ENCODE measurements around the gene PHIP.
"Not testable (repeated sequence)": the region's sequence is repeated elsewhere in the genome, so short reads cannot be mapped to it uniquely, and the experiment has no call there.

PHIP gene

GRCh38 chr6:79078075-79078969 lies at the start of gene PHIP:
Gene PHIP, minus strand, starts transcription at chr6:79078254. Its CDS starts 186 bp downstream, at chr6:79078068.
- Mint-ChIP-seq H3K36me3 (peaks cover 4 to 13% of the 10 kb centered on the region in 2 donors), H3K27ac (peak within 1 kb of the TSS; percentile 98), H3K4me1 (peaks cover 4 to 10% of the 10 kb centered on the region in 2 donors), H3K27me3 (peaks cover 0 to 3% of the 10 kb centered on the region in 2 donors), H3K4me3 (peak within 1 kb of the TSS; percentile 91 to 97), H3K9me3 (no peaks in the 10 kb centered on the region)
- DNase-seq (peak; percentile 91), ATAC-seq (replicated peaks) (peak; percentile 79 to 81)

- H3K27me3 Mint-ChIP-seq = peaks cover 9 to 22% of the 10 kb centered on the region in 2 donors
- no peaks in the 10 kb centered on the region for H3K4me1 Mint-ChIP-seq
- ATAC-seq (replicated peaks) (peak in 1 of 2 donors; percentile 48), DNase-seq (no peak)
- no peak overlapping the region for H3K4me3 Mint-ChIP-seq
- H3K27ac Mint-ChIP-seq = no peak overlapping the region
- H3K9me3 Mint-ChIP-seq = peaks cover 5% of the 10 kb centered on the region in 2 donors
- H3K36me3 Mint-ChIP-seq = no peaks in the 10 kb centered on the region
Measured at GRCh38 chr6:79127660-79128059, 49.6 kb upstream of the PHIP start.

- Mint-ChIP-seq H3K27me3 (peaks cover 20 to 26% of the 10 kb centered on the region in 2 donors), H3K27ac (no peak overlapping the region), H3K4me1 (no peaks in the 10 kb centered on the region), H3K36me3 (no peaks in the 10 kb centered on the region), H3K9me3 (peaks cover 2 to 4% of the 10 kb centered on the region in 2 donors), H3K4me3 (no peak overlapping the region)
- ATAC-seq (replicated peaks) (no peak), DNase-seq (no peak)
Measured at GRCh38 chr6:79119217-79119616, 41.2 kb upstream of the PHIP start.

- no peaks in the 10 kb centered on the region for H3K9me3 Mint-ChIP-seq
- peaks cover 20 to 26% of the 10 kb centered on the region in 2 donors for H3K27me3 Mint-ChIP-seq
Measured at GRCh38 chr6:79117752-79118151, 39.7 kb upstream of the PHIP start.

GRCh38 chr6:79115553-79116182 lies 37.6 kb upstream of the PHIP start:
- H3K9me3 Mint-ChIP-seq = no peaks in the 10 kb centered on the region
- no peaks in the 10 kb centered on the region for H3K4me1 Mint-ChIP-seq
- no peak overlapping the region for H3K4me3 Mint-ChIP-seq
- ATAC-seq (replicated peaks) (no peak), DNase-seq (no peak)
- peaks cover 19 to 26% of the 10 kb centered on the region in 2 donors for H3K27me3 Mint-ChIP-seq
- H3K27ac Mint-ChIP-seq = no peak overlapping the region
- H3K36me3 Mint-ChIP-seq = no peaks in the 10 kb centered on the region

More at GRCh38 chr6:79117752-79118151, 39.7 kb upstream of the PHIP start:
- ATAC-seq (replicated peaks) (no peak), DNase-seq (no peak)
- H3K4me3 Mint-ChIP-seq = no peak overlapping the region
- no peak overlapping the region for H3K27ac Mint-ChIP-seq
- no peaks in the 10 kb centered on the region for H3K4me1 Mint-ChIP-seq
- no peaks in the 10 kb centered on the region for H3K36me3 Mint-ChIP-seq

- no peaks in the 10 kb centered on the region for H3K36me3 Mint-ChIP-seq
- ATAC-seq (replicated peaks) = peak in 1 of 2 donors; percentile 50
- no peak overlapping the region for H3K4me3 Mint-ChIP-seq
- no peak for DNase-seq
- peaks cover 0 to 5% of the 10 kb centered on the region in 2 donors for H3K27me3 Mint-ChIP-seq
- no peaks in the 10 kb centered on the region for H3K4me1 Mint-ChIP-seq
- no peaks in the 10 kb centered on the region for H3K9me3 Mint-ChIP-seq
- H3K27ac Mint-ChIP-seq = no peak overlapping the region
Measured at GRCh38 chr6:79111549-79111948, 33.5 kb upstream of the PHIP start.

GRCh38 chr6:79101164-79101563 lies 23.1 kb upstream of the PHIP start:
- Mint-ChIP-seq H3K27me3 (peaks cover 7 to 18% of the 10 kb centered on the region in 2 donors), H3K9me3 (peaks cover 6 to 8% of the 10 kb centered on the region in 2 donors), H3K4me3 (no peak overlapping the region), H3K36me3 (no peaks in the 10 kb centered on the region), H3K4me1 (no peaks in the 10 kb centered on the region), H3K27ac (no peak overlapping the region)
- DNase-seq (no peak), ATAC-seq (replicated peaks) (no peak)

GRCh38 chr6:79100304-79100703 lies 22.2 kb upstream of the PHIP start:
- H3K27ac Mint-ChIP-seq = no peak overlapping the region
- H3K4me1 Mint-ChIP-seq = no peaks in the 10 kb centered on the region
- ATAC-seq (replicated peaks) (no peak), DNase-seq (no peak)
- peaks cover 6 to 8% of the 10 kb centered on the region in 2 donors for H3K9me3 Mint-ChIP-seq
- peaks cover 7 to 18% of the 10 kb centered on the region in 2 donors for H3K27me3 Mint-ChIP-seq
- H3K36me3 Mint-ChIP-seq = no peaks in the 10 kb centered on the region
- no peak overlapping the region for H3K4me3 Mint-ChIP-seq

GRCh38 chr6:79094938-79095337 lies 16.9 kb upstream of the PHIP start:
- Mint-ChIP-seq H3K27me3 (peaks cover 8 to 12% of the 10 kb centered on the region in 2 donors), H3K36me3 (no peaks in the 10 kb centered on the region), H3K4me3 (no peak overlapping the region), H3K27ac (no peak overlapping the region), H3K4me1 (no peaks in the 10 kb centered on the region), H3K9me3 (no peaks in the 10 kb centered on the region)
- DNase-seq = no peak
- peak; percentile 46 to 57 for ATAC-seq (replicated peaks)

- peaks cover 15 to 18% of the 10 kb centered on the region in 2 donors for H3K27me3 Mint-ChIP-seq
- not testable (repeated sequence) for H3K27ac Mint-ChIP-seq; H3K4me3 Mint-ChIP-seq; DNase-seq; H3K36me3 Mint-ChIP-seq; H3K4me1 Mint-ChIP-seq; ATAC-seq (replicated peaks); H3K9me3 Mint-ChIP-seq
Measured at GRCh38 chr6:79091801-79092200, 13.7 kb upstream of the PHIP start.

- ATAC-seq (replicated peaks) = no peak
- Mint-ChIP-seq H3K4me1 (no peaks in the 10 kb centered on the region), H3K9me3 (no peaks in the 10 kb centered on the region), H3K36me3 (no peaks in the 10 kb centered on the region), H3K4me3 (no peak overlapping the region), H3K27me3 (peaks cover 13 to 18% of the 10 kb centered on the region in 2 donors), H3K27ac (no peak overlapping the region)
- DNase-seq = no peak
Measured at GRCh38 chr6:79089552-79090404, 11.7 kb upstream of the PHIP start.

- no peaks in the 10 kb centered on the region for H3K9me3 Mint-ChIP-seq
- no peak for ATAC-seq (replicated peaks)
Measured at GRCh38 chr6:79084693-79085092, 6.6 kb upstream of the PHIP start.

GRCh38 chr6:79082304-79082703 lies 4.2 kb upstream of the PHIP start:
- Mint-ChIP-seq H3K9me3 (no peaks in the 10 kb centered on the region), H3K27ac (no peak overlapping the region), H3K27me3 (peaks cover 5 to 7% of the 10 kb centered on the region in 2 donors), H3K4me1 (peaks cover 2 to 6% of the 10 kb centered on the region in 2 donors), H3K4me3 (no peak overlapping the region), H3K36me3 (peaks cover 0 to 2% of the 10 kb centered on the region in 2 donors)
- DNase-seq (no peak), ATAC-seq (replicated peaks) (no peak)

More at GRCh38 chr6:79084693-79085092, 6.6 kb upstream of the PHIP start:
- Mint-ChIP-seq H3K27me3 (peaks cover 10 to 12% of the 10 kb centered on the region in 2 donors), H3K27ac (no peak overlapping the region), H3K4me1 (peaks cover 2 to 6% of the 10 kb centered on the region in 2 donors), H3K4me3 (no peak overlapping the region), H3K36me3 (no peaks in the 10 kb centered on the region)
- DNase-seq = no peak

- ATAC-seq (replicated peaks) (no peak), DNase-seq (no peak)
- H3K36me3 Mint-ChIP-seq = peaks cover 2 to 4% of the 10 kb centered on the region in 2 donors
- peaks cover 5 to 7% of the 10 kb centered on the region in 2 donors for H3K27me3 Mint-ChIP-seq
- no peak overlapping the region for H3K4me3 Mint-ChIP-seq
- no peak overlapping the region for H3K27ac Mint-ChIP-seq
- H3K4me1 Mint-ChIP-seq = peaks cover 2 to 8% of the 10 kb centered on the region in 2 donors
- H3K9me3 Mint-ChIP-seq = no peaks in the 10 kb centered on the region
Measured at GRCh38 chr6:79081663-79082062, 3.6 kb upstream of the PHIP start.

Data from stimulated activated naive B cell treated with anti-CD40 and anti-IgM and Interleukin-4, amounts not matched to agents 10 μg/mL and 1 μg/mL and 100 μg/mL, for 72 hours (primary cell).